Measurements from ENCODE around the gene ARID1B.

DNA sequence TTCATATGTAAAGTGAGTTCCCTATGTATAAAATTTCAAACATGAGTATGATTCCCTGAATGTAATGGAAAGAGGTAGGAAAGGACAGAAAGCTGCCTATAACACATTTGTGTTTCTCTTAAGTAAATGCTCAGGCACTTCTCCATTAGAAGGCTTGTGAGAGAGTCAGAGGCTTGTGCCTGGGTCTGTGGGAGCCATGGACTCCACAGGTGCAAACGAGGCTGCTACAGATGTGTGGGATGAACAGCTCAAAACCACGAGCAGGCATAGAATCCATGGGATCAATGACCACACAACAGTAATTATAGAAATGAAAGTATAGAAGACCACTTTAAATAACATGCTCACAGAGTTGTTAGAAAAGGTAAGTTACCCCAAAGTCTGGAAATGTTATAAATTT, 134.4 kb downstream of the ARID1B start:
- TF ChIP-seq, protein P1, sequence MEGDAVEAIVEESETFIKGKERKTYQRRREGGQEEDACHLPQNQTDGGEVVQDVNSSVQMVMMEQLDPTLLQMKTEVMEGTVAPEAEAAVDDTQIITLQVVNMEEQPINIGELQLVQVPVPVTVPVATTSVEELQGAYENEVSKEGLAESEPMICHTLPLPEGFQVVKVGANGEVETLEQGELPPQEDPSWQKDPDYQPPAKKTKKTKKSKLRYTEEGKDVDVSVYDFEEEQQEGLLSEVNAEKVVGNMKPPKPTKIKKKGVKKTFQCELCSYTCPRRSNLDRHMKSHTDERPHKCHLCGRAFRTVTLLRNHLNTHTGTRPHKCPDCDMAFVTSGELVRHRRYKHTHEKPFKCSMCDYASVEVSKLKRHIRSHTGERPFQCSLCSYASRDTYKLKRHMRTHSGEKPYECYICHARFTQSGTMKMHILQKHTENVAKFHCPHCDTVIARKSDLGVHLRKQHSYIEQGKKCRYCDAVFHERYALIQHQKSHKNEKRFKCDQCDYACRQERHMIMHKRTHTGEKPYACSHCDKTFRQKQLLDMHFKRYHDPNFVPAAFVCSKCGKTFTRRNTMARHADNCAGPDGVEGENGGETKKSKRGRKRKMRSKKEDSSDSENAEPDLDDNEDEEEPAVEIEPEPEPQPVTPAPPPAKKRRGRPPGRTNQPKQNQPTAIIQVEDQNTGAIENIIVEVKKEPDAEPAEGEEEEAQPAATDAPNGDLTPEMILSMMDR (IDR thresholded peaks at IDR 0.05): no peak
- TF ChIP-seq POLR2A (IDR thresholded peaks at IDR 0.05) (no peak), POLR2AphosphoS5 (IDR thresholded peaks at IDR 0.05) (no peak)
